K562 treated with DMSO at 1 percent for 12 hours (cell line): Measurements from ENCODE around the gene KRT222. TPM values are rescaled to one million over a fixed set of nuclear protein-coding genes. Genes with fewer than 3 reads are reported as not detected.

Experiments
- total RNA-seq: library from RNA; unstranded; fragments of 300-600 nt; gene quantifications from 2 replicates; pipeline ENCODE4 v1.2.3, GENCODE V29; 2022; ENCODE audit not compliant: insufficient read depth

KRT222 gene
- not detected in 2 replicates for total RNA-seq

GRCh38 chr17:40664582-40665333 is at the start of gene KRT222:
Gene KRT222, minus strand, starts transcription at chr17:40665177. Its CDS starts 78 bp downstream, at chr17:40665099.

DNA sequence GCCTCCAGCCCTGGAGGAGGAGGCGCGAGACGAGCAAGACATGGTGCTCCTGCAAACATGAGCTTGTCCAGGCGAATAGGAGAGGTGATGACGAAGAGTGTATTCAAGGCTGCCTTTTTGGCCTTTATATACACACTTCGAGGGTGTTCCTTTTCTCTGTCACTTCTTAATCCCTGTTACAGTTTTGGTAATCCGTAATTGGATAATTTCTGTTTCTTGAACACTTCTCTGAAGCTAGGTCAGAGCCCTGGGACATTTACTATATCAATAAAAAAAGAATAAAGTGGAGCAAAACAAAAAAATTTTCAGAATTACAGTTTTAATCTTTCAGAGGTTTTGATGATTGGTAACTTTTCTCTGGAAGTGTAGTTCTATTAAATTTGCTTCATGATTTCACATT is 38.7 kb upstream of the KRT222 start, which contains the start of gene KRT24:
Gene KRT24 (minus strand): TSS at position 101 of the 400 bp plus-strand sequence. CDS start 59 bp downstream, at position 42.

GRCh38 chr17:40647624-40648383 is 17.2 kb downstream of the KRT222 start, which contains the start of gene SMARCE1:
Gene SMARCE1, minus strand, starts transcription at chr17:40647818. Its CDS starts 2,016 bp downstream, at chr17:40645802.

Other genes with a start within 250 kb of the KRT222 start
- 148 and 237 TPM in 2 replicates for gene TOP2A, start 247.3 kb downstream of the KRT222 start, total RNA-seq
- gene IGFBP4, start 221.7 kb downstream of the KRT222 start, total RNA-seq = 70.1 and 78.7 TPM in 2 replicates
- not detected in 2 replicates for gene TNS4, start 163.6 kb downstream of the KRT222 start, total RNA-seq
- gene CCR7, start 99.7 kb downstream of the KRT222 start, total RNA-seq = 0.89 and 1.3 TPM in 2 replicates
- gene SMARCE1, start 17.4 kb downstream of the KRT222 start, total RNA-seq = 40.3 and 83.8 TPM in 2 replicates
- not detected in 2 replicates for gene KRT24, start 38.6 kb upstream of the KRT222 start, total RNA-seq
- gene KRT25, start 90.2 kb upstream of the KRT222 start, total RNA-seq = not detected in 2 replicates
- not detected in 2 replicates for gene KRT26, start 107.0 kb upstream of the KRT222 start, total RNA-seq
- gene KRT27, start 117.4 kb upstream of the KRT222 start, total RNA-seq = not detected in 2 replicates
- not detected in 2 replicates for gene KRT28, start 134.8 kb upstream of the KRT222 start, total RNA-seq
- 75.7 and 82.5 TPM in 2 replicates for gene KRT10, start 157.4 kb upstream of the KRT222 start, total RNA-seq
- gene KRT12, start 202.0 kb upstream of the KRT222 start, total RNA-seq = 4.0 and 9.9 TPM in 2 replicates
- not detected in 2 replicates for gene KRT20, start 220.1 kb upstream of the KRT222 start, total RNA-seq